H9 (cell line): ENCODE data around the gene SH3BP1. TPM values are rescaled to one million over a fixed set of nuclear protein-coding genes. Genes with fewer than 3 reads are reported as not detected.

ENCODE experiments used
- DNase-seq: peaks from one replicate; pipeline ENCODE4 v3.0.0-alpha.2; 2017
- H2AFZ ChIP-seq: one replicate; pipeline ENCODE4 v1.6.1; 2013; ENCODE audit warnings: mild to moderate bottlenecking, low read length, control low read depth, moderate library complexity
- H2AK5ac ChIP-seq: 2 replicates; pipeline ENCODE4 v1.6.1; 2013; ENCODE audit warnings: low read length, control low read depth, mixed read lengths; ENCODE audit not compliant: insufficient read length
- H2BK120ac ChIP-seq: one replicate; pipeline ENCODE4 v1.6.1; 2013; ENCODE audit warnings: low read depth, mild to moderate bottlenecking, low read length, control low read depth, inconsistent platforms; ENCODE audit not compliant: poor library complexity, severe bottlenecking
- H2BK12ac ChIP-seq: 2 replicates; pipeline ENCODE4 v1.6.1; 2013; ENCODE audit warnings: low read length, control low read depth, mixed read lengths, low read depth; ENCODE audit not compliant: insufficient read length
- H2BK15ac ChIP-seq: 2 replicates; pipeline ENCODE4 v1.6.1; 2013; ENCODE audit warnings: low read depth, low read length, control low read depth
- H2BK20ac ChIP-seq: one replicate; pipeline ENCODE4 v1.6.1; 2013; ENCODE audit warnings: low read depth, mild to moderate bottlenecking, low read length, control low read depth, inconsistent platforms; ENCODE audit not compliant: poor library complexity, severe bottlenecking
- H2BK5ac ChIP-seq: 2 replicates; pipeline ENCODE4 v1.6.1; 2013; ENCODE audit warnings: low read length, control low read depth, mixed read lengths; ENCODE audit not compliant: insufficient read length
- H3K14ac ChIP-seq: 2 replicates; pipeline ENCODE4 v1.6.1; 2013; ENCODE audit warnings: low read length, control low read depth; ENCODE audit not compliant: insufficient read depth
- H3K18ac ChIP-seq: 2 replicates; pipeline ENCODE4 v1.6.1; 2013; ENCODE audit warnings: low read depth, mild to moderate bottlenecking, mixed read lengths, low read length, control low read depth; ENCODE audit not compliant: insufficient read length
- H3K23ac ChIP-seq: 2 replicates; pipeline ENCODE4 v1.6.1; 2013; ENCODE audit warnings: low read length, control low read depth, mixed read lengths, low read depth; ENCODE audit not compliant: insufficient read length
- H3K23me2 ChIP-seq: 2 replicates; pipeline ENCODE4 v1.6.1; 2013; ENCODE audit warnings: low read depth, mild to moderate bottlenecking, mixed read lengths, low read length, control low read depth; ENCODE audit not compliant: insufficient read length, poor library complexity, severe bottlenecking
- H3K27ac ChIP-seq: 2 replicates; pipeline ENCODE4 v1.5.1; 2013; ENCODE audit warnings: low read length, control low read depth, mixed read lengths, low read depth; ENCODE audit not compliant: insufficient read length
- H3K27me3 ChIP-seq: 2 replicates; pipeline ENCODE4 v1.6.1; 2013; ENCODE audit warnings: low read length, control low read depth, inconsistent platforms; ENCODE audit not compliant: insufficient read depth
- H3K4ac ChIP-seq: 2 replicates; pipeline ENCODE4 v1.6.1; 2013; ENCODE audit warnings: low read depth, mild to moderate bottlenecking, control low read depth, inconsistent platforms, low read length, moderate library complexity
- H3K4me1 ChIP-seq: 2 replicates; pipeline ENCODE4 v1.6.1; 2013; ENCODE audit warnings: low read length, control low read depth, inconsistent platforms; ENCODE audit not compliant: insufficient read depth
- H3K4me2 ChIP-seq: 2 replicates; pipeline ENCODE4 v1.6.1; 2013; ENCODE audit warnings: low read length, control low read depth, mixed read lengths; ENCODE audit not compliant: insufficient read length, insufficient read depth
- H3K56ac ChIP-seq: 2 replicates; pipeline ENCODE4 v1.6.1; 2013; ENCODE audit warnings: low read depth, mild to moderate bottlenecking, mixed read lengths, low read length, control low read depth; ENCODE audit not compliant: insufficient read length
- H3K79me1 ChIP-seq: 2 replicates; pipeline ENCODE4 v1.6.1; 2013; ENCODE audit warnings: low read depth, mild to moderate bottlenecking, moderate library complexity, low read length, control low read depth, inconsistent platforms; ENCODE audit not compliant: insufficient read depth, poor library complexity, severe bottlenecking
- H3K79me2 ChIP-seq: 2 replicates; pipeline ENCODE4 v1.6.1; 2013; ENCODE audit warnings: low read length, control low read depth, inconsistent platforms; ENCODE audit not compliant: insufficient read depth
- H3K9ac ChIP-seq: 2 replicates; pipeline ENCODE4 v1.6.1; 2013; ENCODE audit warnings: low read length, control low read depth, mixed read lengths; ENCODE audit not compliant: insufficient read length; ENCODE audit errors: extremely low read depth
- H3K9me3 ChIP-seq: one replicate; pipeline ENCODE4 v1.6.1; 2013; ENCODE audit warnings: low read depth, low read length, inconsistent platforms; ENCODE audit not compliant: control insufficient read depth
- H3T11ph ChIP-seq: one replicate; pipeline ENCODE4 v1.6.1; 2013; ENCODE audit warnings: mild to moderate bottlenecking, low read length, control low read depth, inconsistent platforms
- H4K20me1 ChIP-seq: one replicate; pipeline ENCODE4 v1.6.1; 2013; ENCODE audit not compliant: control insufficient read depth, insufficient read length, insufficient read depth
- H4K5ac ChIP-seq: 2 replicates; pipeline ENCODE4 v1.6.1; 2013; ENCODE audit warnings: low read depth, mild to moderate bottlenecking, mixed read lengths, low read length, control low read depth; ENCODE audit not compliant: insufficient read length
- H4K8ac ChIP-seq: replicated peaks from 2 replicates; pipeline ENCODE4 v1.6.1; 2013; ENCODE audit warnings: low read length, control low read depth, mixed read lengths, low read depth; ENCODE audit not compliant: insufficient read length
- H4K91ac ChIP-seq: 2 replicates; pipeline ENCODE4 v1.6.1; 2013; ENCODE audit warnings: low read depth, mild to moderate bottlenecking, moderate library complexity, mixed read lengths, low read length, control low read depth; ENCODE audit not compliant: insufficient read length
- H3K27ac Mint-ChIP-seq, 3 experiments: 2 replicates in 2 of 3; 3 replicates in 1 of 3; pipeline ENCODE4 v1.8.0; 2020 to 2021; ENCODE audit warnings: mixed read lengths in 3 of 3, mild to moderate bottlenecking in 1 of 3, moderate library complexity in 1 of 3
- H3K27me3 Mint-ChIP-seq: 2 replicates; pipeline ENCODE4 v1.8.0; 2021; ENCODE audit warnings: low read depth, mild to moderate bottlenecking, moderate library complexity, mixed read lengths
- H3K36me3 Mint-ChIP-seq, 3 experiments: 2 replicates in 2 of 3; 3 replicates in 1 of 3; pipeline ENCODE4 v1.8.0; 2020 to 2021; ENCODE audit warnings: low read depth in 3 of 3, mixed read lengths in 3 of 3; ENCODE audit not compliant: insufficient read depth in 1 of 3
- H3K4me1 Mint-ChIP-seq, 2 experiments: 2 replicates each; pipeline ENCODE4 v1.8.0; 2020; ENCODE audit warnings: mixed read lengths in 2 of 2
- H3K4me3 Mint-ChIP-seq, 2 experiments: 2 replicates in 1 of 2; 3 replicates in 1 of 2; pipeline ENCODE4 v1.8.0; 2020 to 2021; ENCODE audit warnings: mild to moderate bottlenecking in 2 of 2, mixed read lengths in 2 of 2, moderate library complexity in 1 of 2
- H3K9me3 Mint-ChIP-seq, 2 experiments: 2 replicates in 1 of 2; 3 replicates in 1 of 2; pipeline ENCODE4 v1.8.0; 2020; ENCODE audit warnings: mild to moderate bottlenecking in 2 of 2, mixed read lengths in 2 of 2, moderate library complexity in 1 of 2
- WGBS: extraction: QIAGEN DNeasy Blood & Tissue Kit; methylation state at CpG from one replicate; pipeline ENCODE4 v1.1.7; 2013; ENCODE audit warnings: missing lambda C conversion rate, low lambda C conversion rate, mixed read lengths; ENCODE audit not compliant: insufficient read length; ENCODE audit errors: extremely low coverage; 5-methylcytosine and 5-hydroxymethylcytosine counted together
- total RNA-seq: library from RNA; stranded (reverse); gene quantifications from 2 replicates; pipeline ENCODE4 v1.2.1, GENCODE V29; 2021
- TF ChIP-seq, protein P1 (sequence below): fragments of 200-600 bp; sonication (generic); conservative IDR thresholded peaks from 3 replicates; pipeline ENCODE4 v1.8.0; 2021; ENCODE audit warnings: antibody characterized with exemption, mild to moderate bottlenecking

The SH3BP1 gene
- total RNA-seq, 1 experiment from 2014 or later, result 33.6 TPM

DNA sequence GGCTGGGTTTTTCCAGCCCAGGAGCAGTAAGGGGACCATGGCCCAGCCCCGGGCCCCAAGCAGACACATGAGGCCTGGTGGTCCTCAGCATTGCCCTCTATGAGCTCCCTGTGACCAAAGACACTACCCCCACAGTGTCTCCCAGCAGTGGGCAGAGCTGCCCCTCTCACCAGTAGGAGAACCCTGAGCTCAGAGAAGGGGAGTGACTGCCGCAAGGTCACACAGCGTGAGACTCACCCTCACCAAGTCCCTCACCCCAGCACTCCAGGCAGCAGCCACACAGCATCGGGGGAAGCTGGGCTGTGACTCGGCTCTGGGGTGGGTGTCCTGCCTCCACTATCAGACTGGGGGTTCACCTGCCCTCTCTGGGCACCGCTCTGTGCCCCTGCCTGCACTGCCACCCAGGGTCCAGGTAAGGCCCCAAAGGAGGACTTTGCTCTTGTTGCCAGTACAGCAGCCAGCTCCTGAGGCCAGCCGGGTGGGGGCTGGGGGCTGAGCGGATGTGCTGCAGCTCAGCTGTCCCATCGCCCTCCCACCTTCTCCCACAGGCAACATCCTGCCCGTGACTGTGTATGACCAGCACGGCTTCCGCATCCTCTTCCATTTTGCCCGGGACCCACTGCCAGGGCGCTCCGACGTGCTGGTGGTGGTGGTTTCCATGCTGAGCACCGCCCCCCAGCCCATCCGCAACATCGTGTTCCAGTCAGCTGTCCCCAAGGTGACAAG lies 7.9 kb upstream of the SH3BP1 start:
- Histone ChIP-seq H3K4ac (no peak overlapping the region), H2BK20ac (no peak overlapping the region), H3K4me2 (no peak overlapping the region), H3K9ac (no peak overlapping the region), H3K4me1 (peaks cover 2% of the 10 kb centered on the region; the same call in 1 of the 2 replicates), H2AFZ (no peak overlapping the region), H4K8ac (no peak overlapping the region), H3K14ac (no peak overlapping the region), H2BK5ac (no peak overlapping the region), H3K79me2 (no peaks in the 10 kb centered on the region), H3T11ph (no peak overlapping the region), H2AK5ac (no peak overlapping the region), H2BK15ac (no peak overlapping the region), H3K18ac (no peak overlapping the region), H3K79me1 (no peaks in the 10 kb centered on the region), H4K91ac (no peak overlapping the region), H3K27ac (no peak overlapping the region), H3K23me2 (no peaks in the 10 kb centered on the region), H3K27me3 (no peaks in the 10 kb centered on the region), H3K9me3 (no peaks in the 10 kb centered on the region), H4K20me1 (no peaks in the 10 kb centered on the region), H3K23ac (no peak overlapping the region), H2BK12ac (no peak overlapping the region), H2BK120ac (no peak overlapping the region), H4K5ac (no peak overlapping the region), H3K56ac (no peak overlapping the region)
- TF ChIP-seq, protein P1, sequence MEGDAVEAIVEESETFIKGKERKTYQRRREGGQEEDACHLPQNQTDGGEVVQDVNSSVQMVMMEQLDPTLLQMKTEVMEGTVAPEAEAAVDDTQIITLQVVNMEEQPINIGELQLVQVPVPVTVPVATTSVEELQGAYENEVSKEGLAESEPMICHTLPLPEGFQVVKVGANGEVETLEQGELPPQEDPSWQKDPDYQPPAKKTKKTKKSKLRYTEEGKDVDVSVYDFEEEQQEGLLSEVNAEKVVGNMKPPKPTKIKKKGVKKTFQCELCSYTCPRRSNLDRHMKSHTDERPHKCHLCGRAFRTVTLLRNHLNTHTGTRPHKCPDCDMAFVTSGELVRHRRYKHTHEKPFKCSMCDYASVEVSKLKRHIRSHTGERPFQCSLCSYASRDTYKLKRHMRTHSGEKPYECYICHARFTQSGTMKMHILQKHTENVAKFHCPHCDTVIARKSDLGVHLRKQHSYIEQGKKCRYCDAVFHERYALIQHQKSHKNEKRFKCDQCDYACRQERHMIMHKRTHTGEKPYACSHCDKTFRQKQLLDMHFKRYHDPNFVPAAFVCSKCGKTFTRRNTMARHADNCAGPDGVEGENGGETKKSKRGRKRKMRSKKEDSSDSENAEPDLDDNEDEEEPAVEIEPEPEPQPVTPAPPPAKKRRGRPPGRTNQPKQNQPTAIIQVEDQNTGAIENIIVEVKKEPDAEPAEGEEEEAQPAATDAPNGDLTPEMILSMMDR, result no peak
- H3K4me1 Mint-ChIP-seq, result peaks cover 19 to 25% of the 10 kb centered on the region in 2 experiments
- no peaks in the 10 kb centered on the region for H3K9me3 Mint-ChIP-seq
- peaks cover 0 to 12% (median 11%) of the 10 kb centered on the region in 3 experiments; a peak in 5 of 7 replicates for H3K36me3 Mint-ChIP-seq
- H3K4me3 Mint-ChIP-seq, result no peak overlapping the region; a peak in 1 of 5 replicates
- no peak overlapping the region; a peak in 1 of 7 replicates for H3K27ac Mint-ChIP-seq
- no peaks in the 10 kb centered on the region for H3K27me3 Mint-ChIP-seq
- DNase-seq, result no peak
- WGBS, result no CpG with 5 or more reads among the region's 19 CpGs
